ENCODE results near the gene PRR3.
"Not testable (repeated sequence)": the region's sequence is repeated elsewhere in the genome, so short reads cannot be mapped to it uniquely, and the experiment has no call there.

Gene PRR3

GRCh38 chr6:30556906-30557682 lies at the start of gene PRR3:
TSS of gene PRR3 (plus strand) at chr6:30557295. CDS start at chr6:30557345, 50 bp downstream.
- peak; percentile 95 for DNase-seq

- no peak for DNase-seq
These were observed 49.0 kb upstream of the PRR3 start for GRCh38 chr6:30507849-30508827.

- no peak for DNase-seq
These were observed 48.0 kb upstream of the PRR3 start for GRCh38 chr6:30508890-30509736.

- DNase-seq, result no peak
These were observed 46.5 kb upstream of the PRR3 start for GRCh38 chr6:30510419-30511168.

- DNase-seq, result no peak
These were observed 45.9 kb upstream of the PRR3 start for GRCh38 chr6:30511169-30511546.

- no peak for DNase-seq
These were observed 43.6 kb upstream of the PRR3 start for GRCh38 chr6:30513451-30513850.

- DNase-seq, result no peak
These were observed 42.0 kb upstream of the PRR3 start for GRCh38 chr6:30515106-30515505.

- DNase-seq, result peak; percentile 92
These were observed 40.9 kb upstream of the PRR3 start for GRCh38 chr6:30515944-30516753.

GRCh38 chr6:30516754-30517076 lies 40.4 kb upstream of the PRR3 start:
- DNase-seq, result not testable (repeated sequence)

GRCh38 chr6:30517767-30518504 lies 39.2 kb upstream of the PRR3 start:
- not testable (repeated sequence) for DNase-seq

GRCh38 chr6:30518505-30519145 lies 38.5 kb upstream of the PRR3 start:
- not testable (repeated sequence) for DNase-seq

GRCh38 chr6:30520522-30520921 lies 36.6 kb upstream of the PRR3 start:
- DNase-seq, result no peak

- not testable (repeated sequence) for DNase-seq
These were observed 36.0 kb upstream of the PRR3 start for GRCh38 chr6:30521082-30521481.

GRCh38 chr6:30521952-30522351 lies 35.1 kb upstream of the PRR3 start:
- DNase-seq, result not testable (repeated sequence)

GRCh38 chr6:30526444-30526843 lies 30.7 kb upstream of the PRR3 start:
- DNase-seq, result not testable (repeated sequence)

- DNase-seq, result not testable (repeated sequence)
These were observed 27.7 kb upstream of the PRR3 start for GRCh38 chr6:30529349-30529875.

GRCh38 chr6:30530014-30530413 lies 27.1 kb upstream of the PRR3 start:
- DNase-seq, result no peak

GRCh38 chr6:30533460-30534294 lies 23.4 kb upstream of the PRR3 start:
- DNase-seq, result no peak

- DNase-seq, result no peak
These were observed 19.2 kb upstream of the PRR3 start for GRCh38 chr6:30537931-30538330.

All from femur (tissue), 1 donor.